H1 (cell line): ENCODE results near the gene TIMM9. TPM values are rescaled to one million over a fixed set of nuclear protein-coding genes. Genes with fewer than 3 reads are reported as not detected.

Source experiments
- CBX8 ChIP-seq: fragments of 300-800, 300-1000 bp; sonication (generic); IDR thresholded peaks from 2 replicates; pipeline ENCODE4 v1.7.1; 2016; ENCODE audit warnings: low read depth, low read length, borderline replicate concordance
- RXRA ChIP-seq: IDR thresholded peaks from 2 replicates; pipeline ENCODE4 v1.6.1; 2011; ENCODE audit warnings: low read depth, mild to moderate bottlenecking, low read length, moderate library complexity; ENCODE audit not compliant: insufficient read depth
- polyA plus RNA-seq, 7 experiments: library from polyadenylated mRNA; depleted of rRNA in 3 of 7; stranded (reverse) in 5 of 7; unstranded in 2 of 7; fragments of >200 nt in 5 of 7; fragments of 200-250 nt in 2 of 7; gene quantifications; 1 replicate in 5 of 7; 2 replicates in 1 of 7; 4 replicates in 1 of 7; pipeline versions ENCODE4 v1.2.1 to v1.2.3, GENCODE V29; 2011 to 2013; ENCODE audit warnings: missing spikeins in 2 of 7, mixed read lengths in 2 of 7
- total RNA-seq: library from RNA; stranded (reverse); fragmentation: NEBNext Ultra II Directional; extraction: Animal tissue kit (Norgen Biotek cat#: 25700); gene quantifications from 2 replicates; pipeline ENCODE4 v1.2.1, GENCODE V29; 2021

TIMM9 gene
- total and polyA plus RNA-seq, 2 of the 8 experiments (the other 6 are each of a cell fraction or from before 2014, with no cell fraction given) = 24.0 to 52.2 TPM

DNA sequence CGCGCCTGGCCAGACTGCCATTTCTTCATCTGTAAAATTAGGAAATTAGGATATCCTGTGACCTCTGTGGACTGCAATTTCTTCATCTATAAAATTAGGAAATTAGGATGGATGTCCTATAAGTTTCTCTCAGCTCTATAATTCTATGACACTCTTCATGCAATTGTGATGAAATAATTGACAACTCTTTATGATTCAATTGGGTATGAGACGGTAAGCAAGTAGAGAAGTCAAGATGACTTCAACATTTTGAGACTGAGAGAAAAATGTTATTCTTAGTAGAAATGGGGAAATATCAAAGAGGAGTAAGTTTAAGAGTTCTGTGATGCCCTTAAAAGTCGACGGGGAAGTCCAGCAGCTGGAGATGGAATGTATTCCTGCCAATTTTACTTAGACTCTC lies 12.1 kb upstream of the TIMM9 start (continued):
- TF ChIP-seq CBX8 = no peak
- TF ChIP-seq RXRA = no peak
